HG02571 (cell line): Measurements from ENCODE around the gene RRAS2.

ENCODE experiments used
- ATAC-seq: cut with Tn5 transposase; IDR thresholded peaks from one replicate; pipeline ENCODE4 v1.9.1; 2021; ENCODE audit warnings: mild to moderate bottlenecking, moderate library complexity; ENCODE audit not compliant: unreplicated experiment

RRAS2 gene

DNA sequence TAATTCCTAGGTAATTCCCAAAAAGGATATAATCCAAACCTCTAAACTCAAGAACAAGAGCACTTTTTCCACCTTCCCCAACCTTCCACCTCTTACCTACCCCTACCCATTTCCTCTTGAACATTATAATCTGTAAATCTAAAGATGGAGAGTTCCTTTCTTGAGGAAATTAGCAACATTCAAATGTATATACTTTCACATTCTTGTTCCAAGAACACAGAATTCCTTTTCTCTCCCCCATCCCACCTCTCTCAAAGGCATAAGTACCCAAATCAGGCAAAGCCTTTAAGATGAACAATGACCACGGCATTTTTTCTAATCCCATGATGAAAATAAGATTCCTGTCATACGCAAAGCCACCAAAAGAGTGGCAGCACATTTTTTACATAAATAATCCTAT, 18.3 kb downstream of the RRAS2 start:
- no peak for ATAC-seq

DNA sequence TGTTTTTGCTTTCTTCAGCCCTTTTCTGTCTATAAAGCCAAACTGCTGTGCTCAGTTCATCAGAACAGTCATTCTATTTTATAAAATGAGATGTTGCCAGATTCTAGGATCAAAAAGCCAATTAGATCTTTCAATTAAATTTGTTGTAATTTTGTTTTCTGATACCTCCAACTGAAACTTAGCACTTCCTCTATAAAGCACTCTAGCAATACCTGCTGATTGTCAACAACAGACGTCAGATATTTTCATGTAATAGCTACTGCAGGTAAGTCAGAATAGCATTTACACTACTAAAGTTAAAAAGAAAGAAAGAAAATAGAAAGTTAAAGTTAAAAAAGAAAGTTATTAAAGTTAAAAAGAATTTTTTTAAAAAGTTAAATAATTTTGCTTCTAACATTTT, 19.6 kb downstream of the RRAS2 start:
- ATAC-seq = no peak

DNA sequence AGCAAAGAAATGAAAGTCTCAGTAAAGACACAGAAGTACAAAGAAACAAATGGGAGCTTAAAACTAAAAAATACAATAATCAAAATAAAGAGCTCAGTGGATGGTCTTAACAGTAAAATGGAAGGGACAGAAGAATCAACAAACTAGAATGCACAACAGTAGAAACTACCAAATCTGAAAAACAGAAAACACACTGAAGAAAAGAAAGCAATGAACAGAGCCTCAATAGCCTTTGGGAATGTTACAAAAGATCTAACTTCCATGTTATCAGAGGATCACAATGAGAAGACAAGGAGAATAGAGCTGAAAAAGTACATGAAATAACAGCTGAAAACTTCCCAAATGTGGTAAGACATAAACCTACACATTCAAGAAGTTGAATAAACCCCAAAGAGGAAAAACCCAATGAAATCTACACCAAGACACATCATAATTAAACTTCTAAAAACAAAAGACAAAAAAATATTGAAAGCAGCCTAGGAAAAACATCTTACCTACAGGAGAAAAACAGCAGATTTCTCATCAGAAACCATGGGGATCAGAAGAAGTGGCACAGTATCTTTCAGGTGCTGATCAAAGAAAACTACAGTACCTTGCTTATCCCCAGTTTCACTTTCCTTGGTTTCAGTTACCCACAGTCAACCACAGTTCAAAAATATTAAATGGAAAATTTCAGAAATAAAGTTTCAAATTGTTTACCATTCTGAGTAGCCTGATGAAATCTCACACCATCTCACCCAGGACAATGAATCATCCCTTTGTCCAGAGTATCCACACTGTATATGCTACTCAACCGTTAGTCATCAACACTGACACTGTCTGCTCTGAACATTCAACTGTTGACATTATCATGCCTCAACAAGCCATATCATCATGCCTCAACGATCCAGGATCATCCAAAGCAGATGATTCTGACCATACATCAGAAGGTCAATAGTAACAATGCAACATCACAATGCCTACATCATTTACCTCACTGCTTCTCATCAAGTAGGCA, 22.2 kb downstream of the RRAS2 start:
- ATAC-seq = no peak

DNA sequence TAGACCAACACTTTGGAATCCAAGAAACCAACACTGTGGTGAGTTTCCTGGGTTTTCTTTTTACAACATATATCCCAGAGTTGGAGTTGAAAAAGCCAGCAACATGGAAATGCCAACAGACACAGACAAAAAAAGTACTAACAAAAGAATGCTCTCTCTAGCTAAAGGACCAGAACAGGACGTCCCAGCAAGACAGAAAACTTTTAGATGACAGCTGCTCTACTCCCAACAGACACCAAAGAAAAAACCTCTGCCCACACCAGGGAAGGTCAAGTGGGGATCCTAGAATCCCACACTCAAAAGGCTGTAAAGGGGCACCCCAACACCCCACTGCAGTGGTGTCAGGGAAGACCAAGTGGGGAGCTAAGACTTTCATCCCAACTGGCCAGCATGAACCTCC, 23.3 kb downstream of the RRAS2 start:
- ATAC-seq = no peak

DNA sequence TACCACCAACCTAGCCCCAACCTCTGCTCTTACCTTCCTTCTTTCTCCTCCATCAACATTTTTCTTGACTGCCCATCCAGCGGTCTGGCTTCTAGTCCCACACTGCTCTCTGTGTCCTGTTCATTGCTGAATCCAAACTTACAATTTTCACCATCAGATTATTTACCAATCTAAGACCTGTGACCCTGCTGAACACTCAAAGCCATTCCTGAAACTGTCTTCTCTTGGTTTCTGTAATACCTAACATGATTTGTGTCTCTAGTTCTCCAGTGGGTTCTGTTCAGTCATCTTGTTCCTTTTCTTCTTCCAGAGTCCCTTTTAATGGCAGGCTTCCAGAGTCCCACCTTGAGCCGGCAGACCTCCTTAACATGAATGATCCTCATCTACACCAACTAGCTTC, 24.1 kb downstream of the RRAS2 start:
- ATAC-seq = no peak

DNA sequence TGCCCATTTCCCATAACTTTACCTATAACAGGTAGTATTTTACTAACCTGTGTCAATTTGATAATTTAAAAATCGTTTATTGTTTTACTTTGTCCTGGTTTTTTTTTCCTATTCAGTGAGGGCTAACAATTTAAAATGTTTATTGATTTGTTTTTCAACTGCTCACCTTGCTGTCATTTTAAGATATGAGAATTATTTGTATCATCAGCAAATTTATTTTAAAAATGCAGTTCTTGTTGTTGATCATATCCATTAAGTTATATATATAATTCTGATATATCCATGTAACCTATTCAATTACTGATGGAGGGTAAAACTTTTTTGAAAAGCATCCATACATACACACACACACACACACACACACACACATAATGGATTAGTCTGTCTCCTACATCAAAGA, 24.8 kb downstream of the RRAS2 start:
- ATAC-seq = no peak

DNA sequence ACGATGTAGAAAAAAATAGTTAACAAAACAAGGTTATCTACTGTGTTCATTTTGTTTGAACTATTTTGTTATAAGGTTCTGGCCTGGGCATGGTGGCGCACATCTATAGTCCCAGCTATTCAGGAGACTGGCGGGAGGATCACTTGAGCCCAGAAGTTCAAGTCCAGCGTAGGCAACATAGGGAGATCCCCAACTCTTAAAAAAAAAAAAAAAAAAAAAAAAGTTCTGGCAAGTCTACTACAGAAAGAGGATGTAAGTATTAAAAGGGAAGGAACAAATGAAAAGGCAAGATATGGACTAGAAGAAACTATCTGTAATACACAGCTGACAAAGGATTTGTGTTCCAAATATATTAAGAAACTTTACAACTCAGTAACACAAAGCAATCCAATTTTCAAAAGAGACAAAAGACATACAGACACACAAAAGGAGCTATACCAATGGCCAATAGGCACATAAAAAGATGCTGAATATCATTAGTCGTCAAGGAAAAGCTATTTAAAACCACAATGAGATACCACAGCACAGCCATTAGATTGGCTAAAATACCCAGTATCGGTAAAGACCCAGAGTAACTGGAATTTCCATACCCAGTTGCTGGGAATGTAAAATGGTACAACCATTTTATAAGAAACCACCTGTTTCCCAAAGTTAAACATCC, 27.4 kb downstream of the RRAS2 start:
- ATAC-seq = peak; percentile 49

DNA sequence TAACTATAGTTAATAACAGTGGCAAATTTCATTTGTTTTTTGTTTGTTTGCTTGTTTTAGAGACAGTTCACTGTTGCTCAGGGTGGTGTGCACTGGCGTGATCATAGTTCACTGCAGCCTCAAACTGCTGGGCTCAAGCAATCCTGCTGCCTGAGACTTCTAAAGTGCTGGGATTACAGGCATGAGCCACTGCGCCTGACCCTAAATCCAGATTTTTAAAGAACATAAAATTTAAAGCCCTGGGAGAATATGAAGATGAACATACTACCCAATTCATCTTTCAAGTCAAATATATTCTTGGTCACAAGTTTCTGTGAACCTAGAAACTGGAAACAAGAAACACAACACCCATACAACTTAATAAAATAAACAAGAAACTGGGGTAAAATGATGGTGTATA, 28.1 kb downstream of the RRAS2 start:
- no peak for ATAC-seq

DNA sequence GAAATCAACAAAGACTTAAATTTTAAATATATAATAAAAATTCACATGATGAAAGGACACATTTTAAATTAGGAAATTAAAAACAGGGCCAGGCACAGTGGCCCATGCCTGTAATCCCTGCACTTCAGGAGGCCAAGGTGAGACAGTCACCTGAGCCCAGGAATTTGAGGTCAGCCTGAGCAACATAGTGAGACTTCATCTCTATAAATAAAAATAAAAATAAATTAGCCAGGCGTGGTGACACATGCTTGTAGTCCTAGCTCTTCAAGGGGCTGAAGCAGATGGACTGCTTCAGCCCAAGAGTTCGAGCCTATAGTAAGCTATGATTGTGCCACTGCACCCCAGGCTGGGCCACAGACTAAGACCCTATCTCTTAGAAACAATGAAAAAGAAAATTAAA, 29.3 kb downstream of the RRAS2 start:
- no peak for ATAC-seq

DNA sequence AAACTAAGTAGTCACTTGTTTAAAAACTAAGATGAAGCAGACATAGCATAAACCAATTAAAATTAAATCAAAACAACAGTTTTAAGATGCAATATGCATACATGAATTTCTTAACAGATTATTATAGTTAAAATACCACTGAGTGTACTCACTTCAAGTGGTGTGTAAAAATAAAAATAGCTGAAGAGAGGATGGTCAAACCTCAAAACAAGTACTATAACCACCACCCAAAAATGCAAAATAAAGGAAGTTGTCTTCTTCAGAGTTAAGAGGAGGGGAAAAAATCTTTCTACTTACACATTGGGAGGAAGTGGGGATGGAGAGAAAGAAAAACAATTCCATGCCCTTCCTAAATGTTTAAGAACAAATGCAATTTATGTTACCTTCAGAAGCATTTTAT, 31.9 kb downstream of the RRAS2 start:
- no peak for ATAC-seq

DNA sequence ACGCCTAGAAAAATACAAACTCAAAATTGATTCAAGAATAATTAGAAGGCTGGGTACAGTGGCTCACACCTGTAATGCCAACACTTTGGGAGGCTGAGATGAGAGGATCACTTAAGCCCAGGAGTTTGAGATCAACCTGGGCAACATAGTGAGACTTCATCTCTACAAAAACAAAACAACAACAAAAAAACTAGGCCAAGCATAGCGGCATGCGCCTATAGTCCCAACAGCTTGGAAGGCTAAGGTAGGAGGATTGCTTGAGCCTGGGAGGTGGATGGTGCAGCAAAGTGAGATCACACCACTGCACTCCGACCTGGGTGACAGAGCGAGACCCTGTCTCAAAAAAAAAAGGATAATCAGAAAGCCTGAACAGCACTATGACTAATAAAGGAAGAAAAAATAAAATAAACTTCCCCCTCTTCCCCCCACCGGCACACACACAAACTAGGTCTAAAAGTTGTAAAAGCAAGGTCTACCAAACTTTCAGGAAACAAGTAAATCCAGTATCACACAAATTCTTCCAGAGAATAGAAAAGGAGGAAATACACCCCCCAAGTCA, 35.8 kb downstream of the RRAS2 start:
- no peak for ATAC-seq

DNA sequence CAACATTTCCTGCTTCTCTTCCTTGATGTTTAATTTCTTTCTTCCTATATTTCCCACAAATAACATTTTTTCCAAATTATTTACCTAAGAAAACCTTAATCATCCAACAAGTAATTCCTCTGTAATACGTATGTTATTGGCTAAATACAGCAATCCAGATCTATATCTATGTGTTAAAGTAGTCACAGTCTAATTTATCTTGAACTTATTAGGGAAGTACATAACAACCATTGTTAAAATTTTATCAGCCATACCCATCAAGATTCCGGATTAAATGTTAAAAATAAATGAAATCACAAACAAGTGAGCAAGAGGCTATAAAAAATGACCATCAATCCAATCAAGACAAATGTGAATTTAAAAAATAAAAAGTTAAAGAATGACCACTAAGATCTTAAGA, 36.5 kb downstream of the RRAS2 start:
- ATAC-seq = no peak

DNA sequence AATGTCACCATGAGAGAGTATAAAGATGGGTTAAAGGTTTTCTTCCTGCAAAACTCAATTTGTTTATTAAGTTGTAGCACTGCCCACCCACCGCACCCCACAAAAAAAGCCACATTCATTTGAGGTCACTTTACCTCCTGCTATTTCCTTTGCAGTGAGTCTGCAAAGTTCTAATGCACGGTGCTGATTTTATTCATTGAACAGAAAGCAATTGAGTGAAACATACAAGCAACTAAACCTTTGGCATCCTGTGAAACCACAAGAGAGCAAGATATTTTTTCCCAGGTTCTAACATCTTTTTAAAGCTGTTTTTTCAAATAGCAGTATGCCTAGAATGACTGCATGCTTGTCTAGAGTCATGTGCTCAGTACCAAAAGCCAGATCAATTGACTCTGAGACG, 39.0 kb downstream of the RRAS2 start:
- no peak for ATAC-seq

DNA sequence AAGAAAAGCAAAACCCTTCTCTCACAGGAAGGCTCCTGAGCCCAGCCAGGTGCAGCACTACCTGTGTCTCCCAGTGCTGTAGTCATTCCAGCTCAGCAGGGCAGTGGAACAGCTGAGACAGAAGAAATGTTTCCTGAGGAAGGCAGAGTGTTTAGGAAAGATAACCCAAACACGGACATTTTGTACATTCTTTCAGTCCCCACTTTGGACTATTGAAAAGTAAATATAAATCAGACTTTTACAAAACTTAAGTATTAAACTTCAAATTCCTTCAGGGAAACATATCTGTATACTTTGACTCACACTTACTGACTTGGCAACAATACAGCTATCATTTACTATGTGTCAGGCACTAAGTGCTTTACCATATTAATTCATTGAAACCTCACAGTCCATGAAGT, 40.4 kb downstream of the RRAS2 start:
- no peak for ATAC-seq

DNA sequence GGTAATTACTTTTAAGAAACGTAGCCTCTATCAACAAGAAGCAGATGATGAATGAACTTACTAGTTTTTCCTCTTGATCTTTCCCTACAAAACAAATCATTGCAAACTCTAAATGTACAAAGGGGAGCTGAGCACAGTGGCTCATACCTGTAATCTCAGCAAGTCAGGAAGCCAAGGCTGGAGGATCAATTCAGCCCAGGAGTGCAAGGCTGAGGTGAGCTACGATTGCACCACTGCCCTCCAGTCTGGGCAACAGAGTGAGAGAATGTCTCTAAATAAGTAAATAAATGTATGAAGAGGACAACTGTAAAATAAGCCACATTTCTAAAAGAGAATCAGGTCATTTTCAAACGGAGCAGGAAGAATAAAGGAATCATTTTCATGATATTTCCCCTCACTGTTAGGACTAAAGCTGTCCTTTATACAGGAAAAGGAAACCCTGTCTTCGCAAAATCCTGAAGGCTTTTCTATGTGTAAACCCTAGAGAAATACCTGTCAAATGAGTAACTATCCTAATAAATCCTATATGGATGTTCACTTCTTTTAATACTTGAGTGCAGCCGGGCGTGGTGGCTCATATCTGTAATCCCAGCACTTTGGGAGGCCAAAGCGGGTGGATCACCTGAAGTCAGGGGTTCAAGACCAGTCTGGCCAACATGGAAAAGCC, 41.2 kb downstream of the RRAS2 start:
- no peak for ATAC-seq

DNA sequence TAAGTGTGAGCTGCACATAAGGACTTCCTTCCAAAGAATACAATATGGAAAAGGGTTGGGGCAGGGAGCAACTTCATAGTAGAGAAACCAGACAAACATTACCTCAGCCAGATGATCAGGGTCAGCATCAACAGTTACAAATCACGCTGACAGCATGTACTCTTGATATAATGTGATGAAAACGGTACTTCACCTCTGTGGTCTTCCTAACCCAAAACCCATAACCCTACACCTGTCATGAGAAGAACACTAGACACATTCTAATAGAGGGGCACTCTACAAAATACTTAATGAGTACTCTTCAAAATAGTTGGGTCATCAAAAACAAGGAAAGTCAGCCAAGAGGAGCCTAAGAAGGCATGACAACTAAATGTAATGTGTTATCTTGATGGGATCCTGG, 43.9 kb downstream of the RRAS2 start:
- ATAC-seq = no peak

DNA sequence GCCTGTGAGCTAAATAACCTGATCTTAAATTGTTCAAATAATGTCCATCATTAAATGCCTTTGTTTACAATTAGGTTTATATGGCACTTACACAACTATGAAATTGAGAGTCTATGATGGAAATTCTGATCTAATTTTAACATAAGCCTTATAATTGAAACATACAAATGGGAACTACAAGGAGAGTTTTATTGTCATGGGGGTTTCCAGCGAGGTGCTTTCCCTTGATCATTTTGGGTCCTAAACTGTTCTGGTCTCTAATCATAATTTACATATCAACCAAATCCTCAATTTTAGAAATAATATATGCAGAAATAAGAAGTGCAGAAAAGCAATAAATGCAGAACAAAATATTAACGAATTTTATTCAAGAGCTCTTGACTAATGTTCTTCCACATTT, 44.9 kb downstream of the RRAS2 start:
- no peak for ATAC-seq

DNA sequence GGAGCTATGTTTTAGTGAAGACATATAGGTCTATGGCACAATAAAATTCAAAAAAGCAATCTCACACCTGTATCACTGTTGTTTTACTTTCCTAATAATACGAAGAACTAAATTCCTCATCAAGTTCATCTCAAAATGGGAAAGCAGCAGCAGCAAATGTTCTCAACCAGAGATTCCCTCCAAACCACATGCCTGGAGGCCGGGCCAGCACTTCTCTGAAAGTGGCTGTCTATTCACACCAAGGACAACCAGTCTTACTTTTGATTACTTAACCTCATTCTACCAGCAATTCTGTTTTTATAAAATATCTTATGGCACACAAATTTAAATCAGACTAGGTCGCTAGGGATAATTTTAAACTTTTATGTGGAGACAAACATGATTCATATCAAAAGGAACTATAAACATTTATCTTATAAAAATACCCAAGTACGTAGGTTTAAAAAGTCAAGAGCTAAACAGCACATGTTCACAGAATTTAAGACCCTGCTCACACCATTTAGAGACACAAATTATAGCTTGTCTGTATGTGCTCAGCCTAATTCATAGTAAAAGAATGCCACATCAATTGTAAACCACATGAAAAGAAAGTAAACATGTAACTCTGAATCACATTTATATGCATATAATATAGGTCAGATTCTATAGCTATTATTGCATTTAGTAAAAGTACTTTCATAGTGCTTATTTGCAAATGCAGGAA, 46.1 kb downstream of the RRAS2 start:
- ATAC-seq = no peak

DNA sequence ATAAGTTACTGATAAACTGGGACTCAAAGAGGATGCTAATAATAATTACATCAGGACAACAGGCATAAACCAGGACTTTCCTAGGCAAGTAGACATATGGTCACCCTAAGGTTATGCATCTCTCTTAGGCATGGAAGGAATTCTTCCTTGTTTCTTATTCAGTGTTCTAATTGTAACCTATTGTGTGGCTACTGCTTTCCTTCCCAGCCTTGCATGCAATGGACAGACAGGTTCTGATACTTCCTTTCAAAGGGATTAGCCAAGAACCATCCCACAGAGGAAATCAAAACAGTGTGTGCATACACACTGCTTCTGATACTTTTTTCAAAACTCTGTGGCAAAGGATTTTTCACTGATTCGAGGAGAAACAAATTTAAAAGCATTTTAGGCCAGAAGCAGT, 48.3 kb downstream of the RRAS2 start:
- ATAC-seq = no peak

DNA sequence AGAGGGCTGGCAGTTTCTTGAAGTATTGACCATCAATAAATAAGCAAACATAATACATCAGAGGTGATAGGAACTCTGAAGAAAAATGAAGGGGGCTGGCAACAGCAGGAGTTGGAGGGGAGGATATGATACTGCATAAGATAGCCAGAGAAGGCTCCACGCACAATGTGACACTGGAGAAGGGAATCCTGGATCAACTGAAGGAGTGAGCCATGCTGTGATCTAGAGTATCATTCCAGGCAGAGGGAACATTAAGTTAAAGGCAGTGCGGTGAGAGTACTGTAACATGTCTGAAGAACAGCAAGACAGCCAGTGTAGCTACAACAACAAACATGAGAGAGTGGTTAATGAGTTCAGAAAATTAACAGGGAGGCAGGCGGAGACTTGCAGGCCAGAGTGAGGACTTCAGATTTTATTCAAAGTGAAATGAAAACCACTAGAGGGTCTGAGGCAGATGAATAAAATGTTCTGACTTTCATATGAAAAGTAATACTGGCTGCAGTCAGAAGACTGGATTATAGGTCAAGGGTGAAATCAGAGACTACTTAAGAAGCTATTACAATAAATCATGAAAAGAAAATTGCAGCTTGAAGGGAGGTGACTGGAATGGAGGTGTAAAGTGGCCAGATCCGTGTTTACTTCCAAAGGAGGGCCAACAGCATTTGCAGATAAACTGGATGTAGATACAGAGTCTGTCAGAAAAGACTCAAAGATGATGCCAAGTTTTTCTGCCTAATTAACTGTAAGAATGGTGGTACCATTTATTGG, 49.4 kb downstream of the RRAS2 start:
- no peak for ATAC-seq
